ENCODE data around the gene TTC39B. TPM values are rescaled to one million over a fixed set of nuclear protein-coding genes. Genes with fewer than 3 reads are reported as not detected.

Gene TTC39B
- total RNA-seq, 3 donors from 2014 or later: 6.2 to 14.8 (median 14.4) TPM

DNA sequence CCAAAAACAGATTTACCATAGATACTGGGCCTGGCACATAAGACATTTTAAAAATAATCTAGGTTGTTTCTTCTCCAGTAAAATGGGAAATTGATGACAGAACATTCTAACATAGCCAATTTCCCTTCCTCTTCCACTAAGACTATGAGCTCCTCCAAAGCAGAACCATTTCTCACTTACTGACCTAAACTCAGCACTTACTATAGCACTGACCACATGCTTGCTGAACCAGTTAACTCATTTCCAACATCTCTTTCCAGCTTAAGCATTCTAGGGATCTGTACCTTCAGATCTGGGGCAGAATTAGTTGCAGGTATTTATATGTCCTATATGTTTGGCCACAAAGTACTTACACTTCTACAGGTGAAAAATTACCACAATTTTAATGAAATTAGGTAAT lies 58.9 kb downstream of the TTC39B start:
- DNase-seq (ENCODE audit: low spot score in 2 of 2): no peak
- Histone ChIP-seq H3K4me3 (no peak overlapping the region), H3K36me3 (no peaks in the 10 kb centered on the region), H3K9me3 (no peaks in the 10 kb centered on the region), H3K4me1 (no peaks in the 10 kb centered on the region), H3K27ac (no peak overlapping the region), H3K27me3 (no peaks in the 10 kb centered on the region)
- intact Hi-C loops (cut with DNase I; ENCODE audit: low total_unique reads): no loop called here
- no peak for TF ChIP-seq CTCF (IDR thresholded peaks at IDR 0.05)
- no peak for TF ChIP-seq POLR2AphosphoS5 (IDR thresholded peaks at IDR 0.05)
- TF ChIP-seq POLR2A (IDR thresholded peaks at IDR 0.05): no peak

DNA sequence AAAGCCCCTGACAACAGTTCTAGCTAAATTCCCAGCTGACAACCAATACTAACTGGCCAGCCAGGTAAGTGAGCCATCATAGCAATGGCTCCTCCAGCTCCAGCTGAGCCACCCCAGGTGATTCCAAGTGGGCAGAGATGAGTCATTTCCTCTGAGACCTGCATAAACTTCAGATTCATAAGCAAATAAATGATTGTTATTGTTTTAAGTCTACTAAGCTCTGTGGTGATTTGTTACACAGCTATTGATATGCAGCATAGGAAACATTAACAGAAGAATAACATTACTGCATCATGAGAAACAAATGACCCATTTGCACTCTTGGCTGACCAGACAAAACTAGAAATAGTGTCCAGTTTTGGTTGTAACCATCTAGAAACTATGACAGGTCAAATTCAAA lies 60.3 kb downstream of the TTC39B start:
- TF ChIP-seq CTCF (IDR thresholded peaks at IDR 0.05) (no peak), POLR2A (IDR thresholded peaks at IDR 0.05) (no peak), POLR2AphosphoS5 (IDR thresholded peaks at IDR 0.05) (no peak)
- DNase-seq (ENCODE audit: low spot score in 2 of 2): no peak
- H3K4me3 ChIP-seq: no peak overlapping the region
- no peak overlapping the region for H3K27ac ChIP-seq
- intact Hi-C loops (cut with DNase I; ENCODE audit: low total_unique reads): no loop called here
- no peaks in the 10 kb centered on the region for H3K27me3 ChIP-seq
- no peaks in the 10 kb centered on the region for H3K4me1 ChIP-seq
- no peaks in the 10 kb centered on the region for H3K36me3 ChIP-seq
- no peaks in the 10 kb centered on the region for H3K9me3 ChIP-seq

- intact Hi-C loops (cut with DNase I; ENCODE audit: low total_unique reads): no loop called here
- Histone ChIP-seq H3K27ac (no peak overlapping the region), H3K36me3 (no peaks in the 10 kb centered on the region), H3K4me1 (no peaks in the 10 kb centered on the region), H3K27me3 (no peaks in the 10 kb centered on the region), H3K4me3 (no peak overlapping the region), H3K9me3 (no peaks in the 10 kb centered on the region)
- TF ChIP-seq POLR2AphosphoS5 (IDR thresholded peaks at IDR 0.05) (no peak), POLR2A (IDR thresholded peaks at IDR 0.05) (no peak), CTCF (IDR thresholded peaks at IDR 0.05) (no peak)
- DNase-seq (ENCODE audit: low spot score in 2 of 2): no peak
These were observed 60.8 kb downstream of the TTC39B start for GRCh38 chr9:15246243-15246642.

GRCh38 chr9:15244001-15244441 lies 63.0 kb downstream of the TTC39B start:
- no peaks in the 10 kb centered on the region for H3K36me3 ChIP-seq
- no peak for DNase-seq (ENCODE audit: low spot score in 2 of 2)
- intact Hi-C loops (cut with DNase I; ENCODE audit: low total_unique reads): no loop called here

GRCh38 chr9:15243081-15243480 lies 63.9 kb downstream of the TTC39B start:
- peak overlapping the region in 1 of 2 donors; percentile 15 for H3K27ac ChIP-seq
- intact Hi-C loops (cut with DNase I; ENCODE audit: low total_unique reads): no loop called here
- H3K9me3 ChIP-seq: peaks cover 0 to 6% of the 10 kb centered on the region in 2 donors
- H3K27me3 ChIP-seq: no peaks in the 10 kb centered on the region
- no peak overlapping the region for H3K4me3 ChIP-seq
- TF ChIP-seq POLR2AphosphoS5 (IDR thresholded peaks at IDR 0.05) (no peak), POLR2A (IDR thresholded peaks at IDR 0.05) (no peak), CTCF (IDR thresholded peaks at IDR 0.05) (no peak)
- no peaks in the 10 kb centered on the region for H3K36me3 ChIP-seq
- no peaks in the 10 kb centered on the region for H3K4me1 ChIP-seq
- DNase-seq (ENCODE audit: low spot score in 2 of 2): no peak

More at GRCh38 chr9:15244001-15244441, 63.0 kb downstream of the TTC39B start:
- H3K4me3 ChIP-seq: no peak overlapping the region
- peak overlapping the region in 1 of 2 donors; percentile 33 for H3K27ac ChIP-seq
- no peaks in the 10 kb centered on the region for H3K4me1 ChIP-seq
- H3K9me3 ChIP-seq: no peaks in the 10 kb centered on the region
- TF ChIP-seq POLR2A (IDR thresholded peaks at IDR 0.05) (no peak), POLR2AphosphoS5 (IDR thresholded peaks at IDR 0.05) (no peak), CTCF (IDR thresholded peaks at IDR 0.05) (no peak)
- H3K27me3 ChIP-seq: no peaks in the 10 kb centered on the region
